Measurements from ENCODE around the gene JAM3.
A peak's percentile ranks its signal among the peaks of the same experiment; 100 is the strongest.

The JAM3 gene

GRCh38 chr11:134125507-134125906, 56.6 kb downstream of the JAM3 start:
- H3K4me1 ChIP-seq (ENCODE audit: control insufficient read depth, insufficient read depth, low read length) = peaks cover 16% of the 10 kb centered on the region
- no peak overlapping the region for H3K9ac ChIP-seq (ENCODE audit: low read depth, low read length)
- no peaks in the 10 kb centered on the region for H3K9me3 ChIP-seq (ENCODE audit: control insufficient read depth, insufficient read depth, low read length)
- no peaks in the 10 kb centered on the region for H3K36me3 ChIP-seq (ENCODE audit: control insufficient read depth, insufficient read depth, low read length)
- peaks cover 9% of the 10 kb centered on the region for H3K27me3 ChIP-seq (ENCODE audit: control insufficient read depth, insufficient read depth, low read length)
- no peak overlapping the region for H3K4me3 ChIP-seq (ENCODE audit: low read depth, low read length)

GRCh38 chr11:134126217-134126822, 57.4 kb downstream of the JAM3 start:
- Histone ChIP-seq H3K9ac (ENCODE audit: low read depth, low read length) (no peak overlapping the region), H3K4me1 (ENCODE audit: control insufficient read depth, insufficient read depth, low read length) (peaks cover 12% of the 10 kb centered on the region), H3K36me3 (ENCODE audit: control insufficient read depth, insufficient read depth, low read length) (no peaks in the 10 kb centered on the region), H3K4me3 (ENCODE audit: low read depth, low read length) (no peak overlapping the region), H3K9me3 (ENCODE audit: control insufficient read depth, insufficient read depth, low read length) (no peaks in the 10 kb centered on the region), H3K27me3 (ENCODE audit: control insufficient read depth, insufficient read depth, low read length) (peaks cover 9% of the 10 kb centered on the region)

GRCh38 chr11:134131628-134132244, 62.9 kb downstream of the JAM3 start:
- no peak overlapping the region for H3K9ac ChIP-seq (ENCODE audit: low read depth, low read length)
- H3K9me3 ChIP-seq (ENCODE audit: control insufficient read depth, insufficient read depth, low read length) = no peaks in the 10 kb centered on the region
- H3K4me1 ChIP-seq (ENCODE audit: control insufficient read depth, insufficient read depth, low read length) = no peaks in the 10 kb centered on the region
- H3K36me3 ChIP-seq (ENCODE audit: control insufficient read depth, insufficient read depth, low read length) = no peaks in the 10 kb centered on the region
- no peak overlapping the region for H3K4me3 ChIP-seq (ENCODE audit: low read depth, low read length)
- no peaks in the 10 kb centered on the region for H3K27me3 ChIP-seq (ENCODE audit: control insufficient read depth, insufficient read depth, low read length)

- H3K36me3 ChIP-seq (ENCODE audit: control insufficient read depth, insufficient read depth, low read length) = no peaks in the 10 kb centered on the region
- H3K4me1 ChIP-seq (ENCODE audit: control insufficient read depth, insufficient read depth, low read length) = no peaks in the 10 kb centered on the region
- no peak overlapping the region for H3K9ac ChIP-seq (ENCODE audit: low read depth, low read length)
- H3K9me3 ChIP-seq (ENCODE audit: control insufficient read depth, insufficient read depth, low read length) = no peaks in the 10 kb centered on the region
- H3K27me3 ChIP-seq (ENCODE audit: control insufficient read depth, insufficient read depth, low read length) = no peaks in the 10 kb centered on the region
- no peak overlapping the region for H3K4me3 ChIP-seq (ENCODE audit: low read depth, low read length)
These were observed 63.9 kb downstream of the JAM3 start for GRCh38 chr11:134132808-134133207.

GRCh38 chr11:134134167-134134566, 65.3 kb downstream of the JAM3 start:
- no peak overlapping the region for H3K9ac ChIP-seq (ENCODE audit: low read depth, low read length)
- H3K36me3 ChIP-seq (ENCODE audit: control insufficient read depth, insufficient read depth, low read length) = no peaks in the 10 kb centered on the region
- H3K9me3 ChIP-seq (ENCODE audit: control insufficient read depth, insufficient read depth, low read length) = no peaks in the 10 kb centered on the region
- no peak overlapping the region for H3K4me3 ChIP-seq (ENCODE audit: low read depth, low read length)
- H3K27me3 ChIP-seq (ENCODE audit: control insufficient read depth, insufficient read depth, low read length) = no peaks in the 10 kb centered on the region
- H3K4me1 ChIP-seq (ENCODE audit: control insufficient read depth, insufficient read depth, low read length) = no peaks in the 10 kb centered on the region

GRCh38 chr11:134138376-134138775, 69.5 kb downstream of the JAM3 start:
- Histone ChIP-seq H3K4me3 (ENCODE audit: low read depth, low read length) (no peak overlapping the region), H3K27me3 (ENCODE audit: control insufficient read depth, insufficient read depth, low read length) (no peaks in the 10 kb centered on the region), H3K4me1 (ENCODE audit: control insufficient read depth, insufficient read depth, low read length) (peaks cover 3% of the 10 kb centered on the region), H3K36me3 (ENCODE audit: control insufficient read depth, insufficient read depth, low read length) (no peaks in the 10 kb centered on the region), H3K9me3 (ENCODE audit: control insufficient read depth, insufficient read depth, low read length) (peaks cover 3% of the 10 kb centered on the region), H3K9ac (ENCODE audit: low read depth, low read length) (no peak overlapping the region)

- peaks cover 3% of the 10 kb centered on the region for H3K36me3 ChIP-seq (ENCODE audit: control insufficient read depth, insufficient read depth, low read length)
- peaks cover 3% of the 10 kb centered on the region for H3K4me1 ChIP-seq (ENCODE audit: control insufficient read depth, insufficient read depth, low read length)
- H3K4me3 ChIP-seq (ENCODE audit: low read depth, low read length) = no peak overlapping the region
- peak overlapping the region; percentile 12 for H3K9ac ChIP-seq (ENCODE audit: low read depth, low read length)
- peaks cover 8% of the 10 kb centered on the region for H3K9me3 ChIP-seq (ENCODE audit: control insufficient read depth, insufficient read depth, low read length)
- H3K27me3 ChIP-seq (ENCODE audit: control insufficient read depth, insufficient read depth, low read length) = no peaks in the 10 kb centered on the region
These were observed 70.5 kb downstream of the JAM3 start for GRCh38 chr11:134139303-134139872.

- peaks cover 7% of the 10 kb centered on the region for H3K36me3 ChIP-seq (ENCODE audit: control insufficient read depth, insufficient read depth, low read length)
- H3K9ac ChIP-seq (ENCODE audit: low read depth, low read length) = peak overlapping the region; percentile 12
- no peak overlapping the region for H3K4me3 ChIP-seq (ENCODE audit: low read depth, low read length)
- H3K4me1 ChIP-seq (ENCODE audit: control insufficient read depth, insufficient read depth, low read length) = peaks cover 3% of the 10 kb centered on the region
- no peaks in the 10 kb centered on the region for H3K27me3 ChIP-seq (ENCODE audit: control insufficient read depth, insufficient read depth, low read length)
- peaks cover 8% of the 10 kb centered on the region for H3K9me3 ChIP-seq (ENCODE audit: control insufficient read depth, insufficient read depth, low read length)
These were observed 71.0 kb downstream of the JAM3 start for GRCh38 chr11:134139873-134140331.

- no peaks in the 10 kb centered on the region for H3K27me3 ChIP-seq (ENCODE audit: control insufficient read depth, insufficient read depth, low read length)
- H3K36me3 ChIP-seq (ENCODE audit: control insufficient read depth, insufficient read depth, low read length) = peaks cover 10% of the 10 kb centered on the region
- peaks cover 3% of the 10 kb centered on the region for H3K4me1 ChIP-seq (ENCODE audit: control insufficient read depth, insufficient read depth, low read length)
- peaks cover 8% of the 10 kb centered on the region for H3K9me3 ChIP-seq (ENCODE audit: control insufficient read depth, insufficient read depth, low read length)
- H3K9ac ChIP-seq (ENCODE audit: low read depth, low read length) = no peak overlapping the region
- no peak overlapping the region for H3K4me3 ChIP-seq (ENCODE audit: low read depth, low read length)
These were observed 72.2 kb downstream of the JAM3 start for GRCh38 chr11:134140961-134141490.

- Histone ChIP-seq H3K4me1 (ENCODE audit: control insufficient read depth, insufficient read depth, low read length) (peaks cover 3% of the 10 kb centered on the region), H3K36me3 (ENCODE audit: control insufficient read depth, insufficient read depth, low read length) (peaks cover 13% of the 10 kb centered on the region), H3K9ac (ENCODE audit: low read depth, low read length) (no peak overlapping the region), H3K4me3 (ENCODE audit: low read depth, low read length) (no peak overlapping the region), H3K9me3 (ENCODE audit: control insufficient read depth, insufficient read depth, low read length) (peaks cover 8% of the 10 kb centered on the region), H3K27me3 (ENCODE audit: control insufficient read depth, insufficient read depth, low read length) (no peaks in the 10 kb centered on the region)
These were observed 73.7 kb downstream of the JAM3 start for GRCh38 chr11:134142536-134142935.

GRCh38 chr11:134143801-134144200, 74.9 kb downstream of the JAM3 start:
- Histone ChIP-seq H3K9ac (ENCODE audit: low read depth, low read length) (no peak overlapping the region), H3K4me1 (ENCODE audit: control insufficient read depth, insufficient read depth, low read length) (peaks cover 3% of the 10 kb centered on the region), H3K9me3 (ENCODE audit: control insufficient read depth, insufficient read depth, low read length) (peaks cover 8% of the 10 kb centered on the region), H3K4me3 (ENCODE audit: low read depth, low read length) (no peak overlapping the region), H3K27me3 (ENCODE audit: control insufficient read depth, insufficient read depth, low read length) (no peaks in the 10 kb centered on the region), H3K36me3 (ENCODE audit: control insufficient read depth, insufficient read depth, low read length) (peaks cover 13% of the 10 kb centered on the region)

GRCh38 chr11:134144744-134145143, 75.9 kb downstream of the JAM3 start:
- Histone ChIP-seq H3K27me3 (ENCODE audit: control insufficient read depth, insufficient read depth, low read length) (no peaks in the 10 kb centered on the region), H3K36me3 (ENCODE audit: control insufficient read depth, insufficient read depth, low read length) (peaks cover 18% of the 10 kb centered on the region)

More at GRCh38 chr11:134144744-134145143, 75.9 kb downstream of the JAM3 start:
- Histone ChIP-seq H3K9ac (ENCODE audit: low read depth, low read length) (no peak overlapping the region), H3K9me3 (ENCODE audit: control insufficient read depth, insufficient read depth, low read length) (peaks cover 8% of the 10 kb centered on the region), H3K4me3 (ENCODE audit: low read depth, low read length) (no peak overlapping the region), H3K4me1 (ENCODE audit: control insufficient read depth, insufficient read depth, low read length) (no peaks in the 10 kb centered on the region)
